IMR-90 (cell line): ENCODE data around the gene HAGHL.

Experiments
- BHLHE40 ChIP-seq: fragments of 150-350 bp; IDR thresholded peaks from 2 replicates; pipeline ENCODE4 v1.6.1; 2016; ENCODE audit warnings: mild to moderate bottlenecking, low read depth, low read length
- CEBPB ChIP-seq: IDR thresholded peaks from 2 replicates; pipeline ENCODE4 v1.6.1; 2012; ENCODE audit warnings: low read depth, low read length, improper control_type of control experiment
- CHD1 ChIP-seq: IDR thresholded peaks from 2 replicates; pipeline ENCODE4 v1.6.1; 2012; ENCODE audit warnings: low read depth, low read length, improper control_type of control experiment
- CTCF ChIP-seq: conservative IDR thresholded peaks from 2 replicates; pipeline ENCODE4 v1.5.1; 2012; ENCODE audit warnings: mild to moderate bottlenecking, low read depth, low read length, improper control_type of control experiment
- ELK1 ChIP-seq: fragments of 150-350 bp; IDR thresholded peaks from 2 replicates; pipeline ENCODE4 v1.6.1; 2016; ENCODE audit warnings: low read depth, mild to moderate bottlenecking, low read length, moderate library complexity, borderline replicate concordance
- FOS ChIP-seq: fragments of 150-350 bp; IDR thresholded peaks from 2 replicates; pipeline ENCODE4 v1.6.1; 2016; ENCODE audit warnings: low read depth, low read length
- MAZ ChIP-seq: IDR thresholded peaks from 2 replicates; pipeline ENCODE4 v1.6.1; 2012; ENCODE audit warnings: low read depth, mild to moderate bottlenecking, low read length, improper control_type of control experiment, moderate library complexity, borderline replicate concordance
- NFE2L2 ChIP-seq: fragments of 150-350 bp; IDR thresholded peaks from 2 replicates; pipeline ENCODE4 v1.6.1; 2016; ENCODE audit warnings: low read depth, mild to moderate bottlenecking, low read length
- POLR2A ChIP-seq: IDR thresholded peaks from 2 replicates; pipeline ENCODE4 v1.6.1; 2012; ENCODE audit warnings: mild to moderate bottlenecking, low read depth, low read length
- RAD21 ChIP-seq: IDR thresholded peaks from 2 replicates; pipeline ENCODE4 v1.6.1; 2012; ENCODE audit warnings: low read length, improper control_type of control experiment
- RCOR1 ChIP-seq: IDR thresholded peaks from 2 replicates; pipeline ENCODE4 v1.6.1; 2012; ENCODE audit warnings: mild to moderate bottlenecking, low read length, improper control_type of control experiment; ENCODE audit not compliant: insufficient replicate concordance
- RFX5 ChIP-seq: IDR thresholded peaks from 2 replicates; pipeline ENCODE4 v1.8.0; 2012; ENCODE audit warnings: low read depth, mild to moderate bottlenecking, low read length, moderate library complexity
- SMC3 ChIP-seq: fragments of 150-350 bp; IDR thresholded peaks from 2 replicates; pipeline ENCODE4 v1.6.1; 2016; ENCODE audit warnings: low read depth, mild to moderate bottlenecking, antibody characterized with exemption, low read length, moderate library complexity
- USF2 ChIP-seq: fragments of 150-350 bp; IDR thresholded peaks from 2 replicates; pipeline ENCODE4 v1.6.1; 2017; ENCODE audit warnings: mild to moderate bottlenecking, antibody characterized with exemption, low read length, low read depth

GRCh38 chr16:711084-711483, 15.8 kb upstream of the HAGHL start:
- TF ChIP-seq CTCF (no peak), ELK1 (no peak), BHLHE40 (no peak), RAD21 (no peak), POLR2A (no peak), FOS (no peak), USF2 (no peak), MAZ (no peak), RCOR1 (no peak), SMC3 (no peak), NFE2L2 (no peak), CEBPB (no peak), CHD1 (no peak), RFX5 (no peak)
